ENCODE data around the gene TAF8.

TAF8 gene

DNA sequence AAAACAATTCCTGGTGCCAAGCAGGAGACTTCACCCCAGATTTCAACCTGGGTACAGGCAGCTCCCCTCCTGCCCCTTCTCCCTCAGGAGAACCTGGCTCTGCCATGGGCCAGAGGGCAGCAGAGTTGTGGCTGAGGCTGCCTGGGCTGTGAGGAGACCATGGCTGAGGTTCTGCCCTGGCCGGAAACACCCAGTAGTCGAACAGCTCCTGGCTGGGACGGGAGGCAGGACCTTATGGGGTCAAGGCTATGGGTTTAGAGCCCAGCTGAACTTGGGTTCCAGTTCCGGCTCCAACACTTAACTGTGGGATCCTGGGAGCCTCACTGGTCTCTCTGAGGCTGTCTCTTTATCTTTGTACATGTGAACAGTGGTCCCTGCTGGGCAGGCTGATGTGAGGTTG, 83.6 kb downstream of the TAF8 start:
- no peak overlapping the region for H2AFZ ChIP-seq (ENCODE audit: low read length)
- TF ChIP-seq, protein P1, sequence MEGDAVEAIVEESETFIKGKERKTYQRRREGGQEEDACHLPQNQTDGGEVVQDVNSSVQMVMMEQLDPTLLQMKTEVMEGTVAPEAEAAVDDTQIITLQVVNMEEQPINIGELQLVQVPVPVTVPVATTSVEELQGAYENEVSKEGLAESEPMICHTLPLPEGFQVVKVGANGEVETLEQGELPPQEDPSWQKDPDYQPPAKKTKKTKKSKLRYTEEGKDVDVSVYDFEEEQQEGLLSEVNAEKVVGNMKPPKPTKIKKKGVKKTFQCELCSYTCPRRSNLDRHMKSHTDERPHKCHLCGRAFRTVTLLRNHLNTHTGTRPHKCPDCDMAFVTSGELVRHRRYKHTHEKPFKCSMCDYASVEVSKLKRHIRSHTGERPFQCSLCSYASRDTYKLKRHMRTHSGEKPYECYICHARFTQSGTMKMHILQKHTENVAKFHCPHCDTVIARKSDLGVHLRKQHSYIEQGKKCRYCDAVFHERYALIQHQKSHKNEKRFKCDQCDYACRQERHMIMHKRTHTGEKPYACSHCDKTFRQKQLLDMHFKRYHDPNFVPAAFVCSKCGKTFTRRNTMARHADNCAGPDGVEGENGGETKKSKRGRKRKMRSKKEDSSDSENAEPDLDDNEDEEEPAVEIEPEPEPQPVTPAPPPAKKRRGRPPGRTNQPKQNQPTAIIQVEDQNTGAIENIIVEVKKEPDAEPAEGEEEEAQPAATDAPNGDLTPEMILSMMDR (IDR thresholded peaks at IDR 0.05; ENCODE audit: low read length) = no peak
- TF ChIP-seq EZH2 (IDR thresholded peaks at IDR 0.05; ENCODE audit: borderline replicate concordance, low read length) = no peak
- no peaks in the 10 kb centered on the region for H3K79me2 ChIP-seq (ENCODE audit: insufficient read depth, low read length)
- H4K20me1 ChIP-seq (ENCODE audit: insufficient read depth, low read length) = no peaks in the 10 kb centered on the region
- no peaks in the 10 kb centered on the region for H3K9me2 ChIP-seq (ENCODE audit: low read depth, low read length)
- no peaks in the 10 kb centered on the region for H3K27me3 ChIP-seq (ENCODE audit: insufficient read depth, low read length)
- H3F3A ChIP-seq (ENCODE audit: insufficient read depth, low read length) = no peaks in the 10 kb centered on the region
- no peak overlapping the region for H3K4me2 ChIP-seq (ENCODE audit: low read length)
- H3K36me3 ChIP-seq (ENCODE audit: insufficient read depth, low read length) = no peaks in the 10 kb centered on the region
- no peaks in the 10 kb centered on the region for H3K9me3 ChIP-seq (ENCODE audit: low read length)
- H3K4me1 ChIP-seq (ENCODE audit: insufficient read depth, low read length, severe bottlenecking) = peaks cover 13% of the 10 kb centered on the region
- H3K27ac ChIP-seq (ENCODE audit: low read depth, low read length, poor library complexity, severe bottlenecking) = no peak overlapping the region
- no peak overlapping the region for H3K9ac ChIP-seq (ENCODE audit: low read length)
- no peak overlapping the region for H3K4me3 ChIP-seq (ENCODE audit: low read depth, low read length, poor library complexity, severe bottlenecking)

DNA sequence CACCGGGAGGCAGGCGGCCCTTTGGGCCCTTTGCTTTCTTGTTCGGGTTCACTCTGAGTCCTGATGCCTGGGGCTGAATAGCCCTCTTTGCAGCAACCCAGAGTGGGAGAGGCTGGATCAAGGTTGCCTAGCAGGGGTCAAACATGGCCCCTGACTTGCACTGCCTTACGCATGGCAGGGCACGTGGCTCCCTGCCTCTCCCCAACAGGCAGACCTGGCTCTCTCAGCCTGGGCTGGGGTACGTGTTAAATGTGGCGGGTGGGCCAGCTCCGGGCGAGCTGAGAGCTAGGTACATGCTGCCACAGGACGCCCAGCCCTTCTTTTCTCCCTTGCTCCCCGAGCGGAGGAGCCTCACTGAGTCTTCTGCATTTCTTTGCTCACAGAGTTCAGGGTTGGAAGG, 84.8 kb downstream of the TAF8 start:
- peaks cover 16% of the 10 kb centered on the region for H3K4me1 ChIP-seq (ENCODE audit: insufficient read depth, low read length, severe bottlenecking)
- no peak overlapping the region for H3K4me3 ChIP-seq (ENCODE audit: low read depth, low read length, poor library complexity, severe bottlenecking)

DNA sequence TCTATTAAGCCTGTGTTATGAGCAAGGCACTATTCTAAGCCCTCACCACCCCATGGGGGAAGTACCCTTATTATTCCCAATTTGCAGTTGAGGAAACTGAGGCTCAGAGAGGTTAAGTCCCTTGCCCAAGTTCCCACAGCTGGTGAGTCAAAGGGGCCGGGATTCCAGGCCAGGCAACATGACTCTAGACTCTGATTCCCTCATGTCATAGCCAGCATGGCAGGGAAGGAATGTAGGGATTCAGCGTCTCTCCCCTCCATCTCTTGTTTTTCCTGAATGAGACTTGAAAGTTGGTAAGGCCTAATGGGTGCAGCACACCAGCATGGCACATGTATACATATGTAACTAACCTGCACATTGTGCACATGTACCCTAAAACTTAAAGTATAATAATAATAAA, 85.4 kb downstream of the TAF8 start:
- H3K9me3 ChIP-seq (ENCODE audit: low read length) = no peaks in the 10 kb centered on the region
- peaks cover 16% of the 10 kb centered on the region for H3K4me1 ChIP-seq (ENCODE audit: insufficient read depth, low read length, severe bottlenecking)
- H3K4me3 ChIP-seq (ENCODE audit: low read depth, low read length, poor library complexity, severe bottlenecking) = no peak overlapping the region
- H3K27ac ChIP-seq (ENCODE audit: low read depth, low read length, poor library complexity, severe bottlenecking) = no peak overlapping the region
- H4K20me1 ChIP-seq (ENCODE audit: insufficient read depth, low read length) = no peaks in the 10 kb centered on the region
- H3K36me3 ChIP-seq (ENCODE audit: insufficient read depth, low read length) = no peaks in the 10 kb centered on the region
- H3K4me2 ChIP-seq (ENCODE audit: low read length) = no peak overlapping the region
- H3K27me3 ChIP-seq (ENCODE audit: insufficient read depth, low read length) = no peaks in the 10 kb centered on the region
- H3F3A ChIP-seq (ENCODE audit: insufficient read depth, low read length) = no peaks in the 10 kb centered on the region
- H3K9ac ChIP-seq (ENCODE audit: low read length) = no peak overlapping the region
- no peaks in the 10 kb centered on the region for H3K79me2 ChIP-seq (ENCODE audit: insufficient read depth, low read length)
- no peak overlapping the region for H2AFZ ChIP-seq (ENCODE audit: low read length)
- no peak for TF ChIP-seq EZH2 (IDR thresholded peaks at IDR 0.05; ENCODE audit: borderline replicate concordance, low read length)
- TF ChIP-seq, protein P1 (IDR thresholded peaks at IDR 0.05; ENCODE audit: low read length) = no peak
- no peaks in the 10 kb centered on the region for H3K9me2 ChIP-seq (ENCODE audit: low read depth, low read length)

More for the DNA sequence above, 84.8 kb downstream of the TAF8 start:
- Histone ChIP-seq H3K79me2 (ENCODE audit: insufficient read depth, low read length) (no peaks in the 10 kb centered on the region), H3K4me2 (ENCODE audit: low read length) (no peak overlapping the region), H2AFZ (ENCODE audit: low read length) (no peak overlapping the region), H3K36me3 (ENCODE audit: insufficient read depth, low read length) (no peaks in the 10 kb centered on the region), H3K27me3 (ENCODE audit: insufficient read depth, low read length) (no peaks in the 10 kb centered on the region), H3K9me2 (ENCODE audit: low read depth, low read length) (no peaks in the 10 kb centered on the region), H3F3A (ENCODE audit: insufficient read depth, low read length) (no peaks in the 10 kb centered on the region), H3K27ac (ENCODE audit: low read depth, low read length, poor library complexity, severe bottlenecking) (no peak overlapping the region), H4K20me1 (ENCODE audit: insufficient read depth, low read length) (no peaks in the 10 kb centered on the region), H3K9ac (ENCODE audit: low read length) (no peak overlapping the region), H3K9me3 (ENCODE audit: low read length) (no peaks in the 10 kb centered on the region)
- TF ChIP-seq EZH2 (IDR thresholded peaks at IDR 0.05; ENCODE audit: borderline replicate concordance, low read length) = no peak
- TF ChIP-seq, protein P1 (IDR thresholded peaks at IDR 0.05; ENCODE audit: low read length) = no peak

Measured in OCI-LY1 (cell line).